Adrenal gland (tissue), 5 donors: ENCODE measurements around the gene ARHGEF25.
"Not testable (repeated sequence)": the region's sequence is repeated elsewhere in the genome, so short reads cannot be mapped to it uniquely, and the experiment has no call there.

Experiments
- CTCF ChIP-seq, 6 experiments: fragments of 450-650 bp in 4 of 6; fragments of 200-600 bp in 2 of 6; sonication (generic) in 1 of 6; IDR thresholded peaks; 1 replicate in 5 of 6; 2 replicates in 1 of 6; pipeline versions ENCODE4 v1.5.1 to v1.8.0; 2016 to 2021; ENCODE audit warnings: antibody characterized with exemption in 6 of 6, mild to moderate bottlenecking in 2 of 6, moderate library complexity in 1 of 6
- POLR2A ChIP-seq, 2 donors: fragments of 450-650 bp; IDR thresholded peaks; one replicate each; pipeline ENCODE4 v1.6.1; 2017; ENCODE audit warnings: antibody characterized with exemption in 2 of 2, mild to moderate bottlenecking in 2 of 2, moderate library complexity in 1 of 2
- donor health status: DM: no; HTN: no; CAD: no.

DNA sequence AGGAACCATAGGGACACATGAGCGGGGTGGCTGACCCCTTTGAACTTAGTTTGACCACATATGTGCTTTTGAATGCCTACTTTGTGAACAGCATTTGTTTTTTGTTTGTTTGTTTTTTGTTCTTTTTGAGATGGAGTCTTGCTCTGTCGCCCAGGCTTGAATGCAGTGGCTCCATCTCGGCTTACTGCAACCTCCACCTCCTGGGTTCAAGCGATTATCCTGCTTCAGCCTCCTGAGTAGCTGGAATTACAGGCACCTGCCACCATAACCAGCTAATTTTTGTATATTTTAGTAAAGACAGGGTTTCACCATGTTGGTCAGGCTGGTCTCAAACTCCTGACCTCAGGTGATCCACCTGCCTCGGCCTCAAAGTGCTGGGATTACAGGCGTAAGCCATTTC lies 7.2 kb downstream of the ARHGEF25 start:
- TF ChIP-seq CTCF, POLR2A (IDR thresholded peaks at IDR 0.05): not testable (repeated sequence)
